ENCODE data around the gene RABAC1.

The RABAC1 gene

DNA sequence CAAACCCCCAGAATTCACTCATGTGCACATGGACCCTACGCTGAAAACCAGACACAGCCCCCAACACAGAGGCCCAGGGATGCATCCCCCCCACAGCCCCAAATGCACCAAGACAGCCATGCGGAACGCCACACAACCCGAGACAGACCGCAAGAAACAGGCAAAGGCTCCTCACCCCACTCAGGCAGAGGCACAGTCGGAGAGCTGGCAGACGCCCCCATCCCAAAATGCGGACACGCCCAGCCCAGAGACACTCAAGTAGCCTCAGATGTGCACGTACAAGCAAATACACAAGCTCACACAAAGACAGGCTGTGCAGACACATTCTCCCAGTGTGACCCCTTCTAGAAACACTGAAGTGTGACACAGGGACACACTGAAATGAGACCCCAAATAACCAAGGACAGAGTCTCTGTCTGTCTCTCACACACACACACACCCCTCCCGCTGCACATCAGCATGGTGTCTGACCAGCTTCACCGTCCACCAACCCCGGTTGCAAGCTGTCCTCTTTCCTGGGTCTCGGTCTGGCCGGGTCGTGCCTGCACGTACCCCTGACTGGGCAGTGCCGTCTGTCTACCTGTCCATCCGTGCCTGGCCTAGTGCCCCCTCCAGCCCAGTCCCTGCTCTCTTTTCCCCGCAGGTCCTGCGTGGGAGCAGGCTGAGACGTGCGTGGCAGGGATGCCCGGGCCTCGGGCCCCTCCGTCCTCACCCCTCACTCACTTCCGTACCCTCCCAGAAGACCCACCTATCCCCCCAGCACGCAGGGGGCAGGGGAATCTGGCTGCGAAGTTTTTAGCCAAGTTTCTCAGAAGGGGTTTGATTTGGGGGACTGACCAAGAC lies 47.0 kb downstream of the RABAC1 start:
- H3K9me3 Mint-ChIP-seq = no peaks in the 10 kb centered on the region
- peaks cover 16% of the 10 kb centered on the region for H3K27me3 Mint-ChIP-seq
- peaks cover 4% of the 10 kb centered on the region for H3K36me3 Mint-ChIP-seq (ENCODE audit: low read depth)
- H3K27ac Mint-ChIP-seq = peak overlapping the region; percentile 29
- H3K4me3 Mint-ChIP-seq = no peak overlapping the region
- peaks cover 21% of the 10 kb centered on the region for H3K4me1 Mint-ChIP-seq (ENCODE audit: low read depth)

DNA sequence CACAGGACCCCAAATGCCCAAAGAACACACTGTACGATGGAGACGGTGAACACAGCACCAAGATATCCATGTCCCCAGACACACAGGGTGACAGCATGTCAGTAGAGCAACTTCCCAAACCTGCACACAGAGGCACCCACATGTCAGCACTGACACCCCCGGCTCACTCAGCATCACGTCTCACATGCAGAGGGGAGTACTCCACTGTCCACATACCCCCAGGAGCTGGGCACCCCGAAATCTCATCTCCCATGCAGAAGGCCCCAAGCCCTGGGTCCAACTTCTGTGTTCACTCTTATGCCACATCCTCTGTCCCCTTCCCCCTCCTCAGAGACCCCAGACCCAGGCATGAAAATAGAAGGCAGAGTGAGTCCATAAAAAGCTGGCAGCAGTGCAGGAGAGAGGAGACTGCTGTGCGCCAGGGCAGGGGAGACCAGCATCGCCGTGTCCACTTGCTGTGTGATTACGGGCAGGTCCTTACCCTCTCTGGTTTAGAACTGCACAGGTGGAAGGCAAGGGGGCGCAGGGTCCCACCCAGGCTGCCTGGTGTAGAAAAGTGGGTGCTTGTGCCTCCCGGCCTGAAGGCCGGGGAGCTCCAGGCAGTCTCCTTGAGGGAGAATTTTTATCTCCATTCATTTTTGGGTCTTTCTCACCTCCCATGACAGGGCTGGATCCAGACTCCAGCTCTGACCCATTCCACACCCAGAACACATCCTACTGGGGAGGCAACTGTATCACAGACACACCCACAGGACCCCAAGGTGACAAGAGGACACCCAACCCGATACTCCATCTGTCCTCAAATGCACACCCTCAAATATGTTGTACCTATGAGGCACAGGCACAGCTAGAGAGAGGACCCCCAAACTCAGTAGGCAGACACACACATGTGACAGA lies 47.9 kb downstream of the RABAC1 start:
- Mint-ChIP-seq H3K4me3 (no peak overlapping the region), H3K27ac (peak overlapping the region; percentile 29), H3K27me3 (peaks cover 16% of the 10 kb centered on the region), H3K4me1 (ENCODE audit: low read depth) (peaks cover 26% of the 10 kb centered on the region), H3K9me3 (no peaks in the 10 kb centered on the region), H3K36me3 (ENCODE audit: low read depth) (peaks cover 4% of the 10 kb centered on the region)

DNA sequence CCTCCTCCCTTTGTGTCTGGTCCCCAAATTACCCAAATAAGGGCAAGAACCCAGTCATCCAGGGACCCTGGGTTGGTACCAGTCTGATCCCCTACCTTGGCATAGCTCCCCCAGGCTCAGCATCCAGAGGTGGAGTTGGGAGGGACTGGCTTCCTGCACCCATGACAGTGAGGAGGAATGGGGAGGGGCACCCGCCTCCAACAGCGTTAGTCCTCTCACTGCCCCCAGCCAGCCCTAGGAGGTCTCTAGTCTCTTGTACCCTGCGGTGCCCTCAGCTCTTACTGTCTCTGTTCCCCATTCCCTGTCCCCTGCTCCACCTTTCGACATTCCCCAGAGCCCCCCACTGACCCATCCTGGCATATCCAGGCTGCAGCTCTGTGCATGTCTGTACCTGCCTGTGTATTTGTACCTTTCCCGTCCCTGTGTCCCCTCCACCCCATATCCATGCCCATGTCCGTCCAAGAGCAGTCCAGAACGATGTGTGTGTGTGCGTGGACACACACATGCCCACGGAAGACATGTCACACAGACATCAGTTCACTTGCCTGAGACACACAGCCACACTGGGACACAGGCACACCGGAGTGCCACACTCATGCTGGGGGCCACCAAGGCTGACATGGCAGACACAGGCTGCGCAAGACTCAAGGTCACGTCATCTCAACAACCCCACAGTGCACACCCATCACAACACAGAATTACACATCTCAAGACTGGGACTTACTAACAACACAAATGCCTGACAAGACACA lies 48.7 kb downstream of the RABAC1 start:
- Mint-ChIP-seq H3K4me1 (ENCODE audit: low read depth) (peaks cover 31% of the 10 kb centered on the region), H3K36me3 (ENCODE audit: low read depth) (peaks cover 13% of the 10 kb centered on the region), H3K27me3 (peaks cover 16% of the 10 kb centered on the region), H3K4me3 (no peak overlapping the region), H3K9me3 (no peaks in the 10 kb centered on the region), H3K27ac (no peak overlapping the region)

DNA sequence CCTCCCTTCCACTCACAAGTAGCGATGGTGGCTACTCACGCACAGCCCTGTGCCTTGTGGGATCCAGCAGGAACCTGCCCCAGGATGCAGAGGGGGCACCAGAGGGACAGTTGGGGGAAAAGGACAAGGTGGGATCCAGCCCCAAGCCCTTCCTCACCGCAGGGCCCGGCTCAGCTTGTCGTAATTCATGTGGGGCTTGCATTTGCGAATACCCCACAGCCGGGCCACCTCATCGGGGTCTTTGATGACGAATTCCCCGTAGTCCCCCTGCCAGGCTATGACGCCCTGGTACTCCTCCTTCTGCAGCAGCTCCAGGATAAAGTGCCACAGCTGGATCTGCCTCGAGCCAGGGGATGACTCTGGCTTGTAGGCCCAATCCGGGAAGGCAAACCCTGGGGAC lies 49.4 kb downstream of the RABAC1 start:
- peaks cover 31% of the 10 kb centered on the region for H3K4me1 Mint-ChIP-seq (ENCODE audit: low read depth)
- H3K36me3 Mint-ChIP-seq (ENCODE audit: low read depth) = peaks cover 19% of the 10 kb centered on the region
- H3K9me3 Mint-ChIP-seq = no peaks in the 10 kb centered on the region
- no peak overlapping the region for H3K4me3 Mint-ChIP-seq
- H3K27ac Mint-ChIP-seq = no peak overlapping the region
- H3K27me3 Mint-ChIP-seq = peaks cover 16% of the 10 kb centered on the region

DNA sequence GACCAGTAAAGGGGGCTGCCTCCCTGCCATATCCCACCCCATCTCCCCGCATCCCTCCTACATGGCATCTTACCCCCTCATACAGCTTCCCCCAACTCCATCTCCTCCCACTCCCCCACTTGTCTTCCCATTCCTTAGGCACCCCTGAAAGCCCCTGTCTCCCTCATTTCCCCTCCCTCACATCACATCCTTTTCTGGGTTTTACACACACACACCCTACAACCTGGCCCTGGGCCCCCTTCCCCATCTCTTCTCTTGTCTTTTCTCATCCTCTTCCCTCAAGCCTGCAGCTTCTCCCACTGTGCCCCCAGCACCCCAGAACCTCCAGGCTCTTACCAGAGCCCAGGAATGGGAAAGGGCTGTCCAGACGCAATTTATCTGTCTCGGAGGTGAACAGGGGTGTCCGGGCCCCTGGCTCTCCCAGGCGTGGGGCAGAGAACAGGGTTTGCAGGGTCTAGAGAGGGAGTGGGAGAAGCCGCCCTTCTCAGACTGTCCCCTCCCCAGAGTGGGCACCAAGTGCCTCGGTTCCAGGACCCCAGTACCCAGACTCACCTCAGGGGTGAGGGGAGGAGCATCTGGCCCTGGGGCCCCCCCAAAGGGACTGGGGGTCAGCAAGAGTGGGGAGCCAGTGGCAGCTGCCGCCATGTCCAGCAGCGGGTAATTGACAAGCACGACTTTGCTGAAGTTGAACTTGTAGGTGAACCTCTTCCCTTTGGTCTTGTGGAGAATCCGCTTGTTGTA lies 50.2 kb downstream of the RABAC1 start:
- H3K27me3 Mint-ChIP-seq = peaks cover 11% of the 10 kb centered on the region
- H3K9me3 Mint-ChIP-seq = no peaks in the 10 kb centered on the region
- H3K4me3 Mint-ChIP-seq = no peak overlapping the region
- peaks cover 26% of the 10 kb centered on the region for H3K36me3 Mint-ChIP-seq (ENCODE audit: low read depth)
- no peak overlapping the region for H3K27ac Mint-ChIP-seq
- peaks cover 30% of the 10 kb centered on the region for H3K4me1 Mint-ChIP-seq (ENCODE audit: low read depth)

DNA sequence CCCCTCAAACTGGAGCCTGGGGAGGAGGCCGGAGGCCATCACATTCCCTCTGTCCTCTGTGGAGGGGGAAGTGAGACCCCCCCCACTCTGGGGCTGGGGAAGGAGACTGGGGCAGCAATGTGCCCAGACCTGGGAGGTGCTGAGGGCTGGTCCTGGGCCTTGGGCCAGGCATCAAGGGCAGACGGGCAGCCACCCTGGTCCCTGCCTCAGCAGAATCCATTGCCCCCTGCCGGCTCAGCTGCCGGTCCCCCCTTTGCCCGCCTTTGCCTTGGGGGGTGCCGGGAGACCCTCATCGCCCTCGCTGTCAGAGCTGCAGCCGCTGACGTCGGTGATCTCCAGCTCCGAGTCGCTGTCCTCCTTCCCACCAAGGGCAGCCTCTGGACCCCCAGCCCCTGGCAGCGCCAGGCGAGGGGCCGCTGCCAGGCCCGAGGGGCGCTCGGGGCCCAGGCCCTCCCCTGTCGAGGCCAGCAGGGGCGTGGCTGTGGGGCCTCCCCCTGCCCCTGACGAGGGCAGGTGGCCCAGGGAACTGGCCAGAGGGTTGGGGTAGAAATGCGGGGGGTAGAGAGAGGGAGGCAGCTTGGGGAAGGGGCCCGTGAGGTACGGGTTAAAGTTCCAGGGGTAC lies 51.0 kb downstream of the RABAC1 start:
- Mint-ChIP-seq H3K27ac (no peak overlapping the region), H3K4me1 (ENCODE audit: low read depth) (peaks cover 30% of the 10 kb centered on the region), H3K36me3 (ENCODE audit: low read depth) (peaks cover 30% of the 10 kb centered on the region), H3K27me3 (peaks cover 10% of the 10 kb centered on the region), H3K4me3 (no peak overlapping the region), H3K9me3 (no peaks in the 10 kb centered on the region)

DNA sequence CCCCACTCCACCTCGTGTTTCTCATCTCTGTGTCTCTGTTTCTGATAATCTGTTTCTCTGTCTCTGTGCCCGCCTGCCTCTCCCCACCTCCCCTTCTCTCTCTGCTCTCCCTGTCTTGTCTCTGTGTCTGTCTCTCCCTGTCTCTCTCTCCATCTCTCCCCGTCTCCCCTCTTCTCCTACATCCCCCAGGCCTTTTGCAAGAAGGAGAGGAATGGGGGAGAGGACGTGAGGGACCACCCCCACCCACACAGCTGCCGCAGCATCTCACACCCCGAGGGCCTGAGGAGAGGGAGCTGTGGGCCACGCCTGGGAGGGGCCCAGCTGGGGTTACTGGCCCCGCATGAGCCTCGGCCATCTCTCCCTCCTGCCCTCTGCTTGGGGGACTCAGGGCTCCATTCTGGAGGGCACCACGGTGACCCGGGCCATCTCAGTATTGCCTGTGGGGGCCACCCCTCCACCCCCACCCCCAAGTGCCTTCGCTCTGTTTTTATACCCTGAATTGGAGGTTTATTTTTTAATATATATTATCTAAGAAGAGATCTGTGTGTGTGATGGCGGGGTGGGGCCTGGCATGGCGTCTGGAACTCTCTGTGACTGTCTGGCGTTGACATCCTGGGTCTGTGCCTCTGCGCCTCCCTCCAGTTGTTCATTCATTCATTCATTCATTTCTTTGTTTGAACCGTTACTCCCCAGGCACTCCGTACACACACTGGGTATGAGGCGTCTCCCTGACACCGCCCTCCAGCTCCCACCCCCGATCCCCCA lies 52.0 kb downstream of the RABAC1 start:
- no peak overlapping the region for H3K4me3 Mint-ChIP-seq
- peaks cover 5% of the 10 kb centered on the region for H3K27me3 Mint-ChIP-seq
- peaks cover 27% of the 10 kb centered on the region for H3K4me1 Mint-ChIP-seq (ENCODE audit: low read depth)
- H3K9me3 Mint-ChIP-seq = no peaks in the 10 kb centered on the region
- peak overlapping the region; percentile 26 for H3K27ac Mint-ChIP-seq
- H3K36me3 Mint-ChIP-seq (ENCODE audit: low read depth) = peaks cover 36% of the 10 kb centered on the region
